Measurements from ENCODE around the gene C4orf50.

DNA sequence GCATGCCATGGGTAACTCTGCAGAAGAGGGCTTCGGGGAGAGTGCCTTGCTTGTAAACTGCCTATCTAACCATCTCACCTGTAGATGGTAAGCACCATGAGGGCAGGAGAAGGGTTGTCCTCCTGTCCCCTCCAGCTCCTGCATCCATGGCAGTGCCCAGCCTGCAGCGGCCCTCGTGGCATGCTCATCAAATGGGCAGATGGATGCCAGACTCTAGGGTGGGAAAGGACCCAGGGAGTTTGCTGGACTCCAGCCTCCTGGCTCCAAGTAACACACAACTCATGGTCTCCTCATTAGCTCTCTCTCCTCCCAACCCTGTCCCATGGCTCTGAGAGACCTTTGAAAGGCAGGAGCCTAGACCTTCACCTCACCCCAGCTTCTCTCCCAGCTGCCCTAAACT lies 95.7 kb downstream of the C4orf50 start:
- TF ChIP-seq, protein P1, sequence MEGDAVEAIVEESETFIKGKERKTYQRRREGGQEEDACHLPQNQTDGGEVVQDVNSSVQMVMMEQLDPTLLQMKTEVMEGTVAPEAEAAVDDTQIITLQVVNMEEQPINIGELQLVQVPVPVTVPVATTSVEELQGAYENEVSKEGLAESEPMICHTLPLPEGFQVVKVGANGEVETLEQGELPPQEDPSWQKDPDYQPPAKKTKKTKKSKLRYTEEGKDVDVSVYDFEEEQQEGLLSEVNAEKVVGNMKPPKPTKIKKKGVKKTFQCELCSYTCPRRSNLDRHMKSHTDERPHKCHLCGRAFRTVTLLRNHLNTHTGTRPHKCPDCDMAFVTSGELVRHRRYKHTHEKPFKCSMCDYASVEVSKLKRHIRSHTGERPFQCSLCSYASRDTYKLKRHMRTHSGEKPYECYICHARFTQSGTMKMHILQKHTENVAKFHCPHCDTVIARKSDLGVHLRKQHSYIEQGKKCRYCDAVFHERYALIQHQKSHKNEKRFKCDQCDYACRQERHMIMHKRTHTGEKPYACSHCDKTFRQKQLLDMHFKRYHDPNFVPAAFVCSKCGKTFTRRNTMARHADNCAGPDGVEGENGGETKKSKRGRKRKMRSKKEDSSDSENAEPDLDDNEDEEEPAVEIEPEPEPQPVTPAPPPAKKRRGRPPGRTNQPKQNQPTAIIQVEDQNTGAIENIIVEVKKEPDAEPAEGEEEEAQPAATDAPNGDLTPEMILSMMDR (IDR thresholded peaks at IDR 0.05; ENCODE audit: control extremely low read depth in 1 of 3, insufficient read depth in 1 of 3, low read depth in 1 of 3, low read length in 3 of 3): no peak
- TF ChIP-seq FOSL1 (IDR thresholded peaks at IDR 0.05; ENCODE audit: insufficient read depth, low read depth, low read length): no peak
- no peak for TF ChIP-seq KDM1A (IDR thresholded peaks at IDR 0.05; ENCODE audit: borderline replicate concordance, low read length)
- TF ChIP-seq NRF1 (IDR thresholded peaks at IDR 0.05; ENCODE audit: low read depth, low read length): no peak
- no peak for TF ChIP-seq SP2 (IDR thresholded peaks at IDR 0.05; ENCODE audit: low read length)
- TF ChIP-seq EGR1 (IDR thresholded peaks at IDR 0.05; ENCODE audit: borderline replicate concordance, low read depth, low read length): no peak
- TF ChIP-seq YY1 (IDR thresholded peaks at IDR 0.05; ENCODE audit: low read depth, low read length): no peak
- no peak for TF ChIP-seq CREB1 (IDR thresholded peaks at IDR 0.05)
- TF ChIP-seq JUN (IDR thresholded peaks at IDR 0.05; ENCODE audit: low read depth, low read length): no peak
- TF ChIP-seq, protein P2, sequence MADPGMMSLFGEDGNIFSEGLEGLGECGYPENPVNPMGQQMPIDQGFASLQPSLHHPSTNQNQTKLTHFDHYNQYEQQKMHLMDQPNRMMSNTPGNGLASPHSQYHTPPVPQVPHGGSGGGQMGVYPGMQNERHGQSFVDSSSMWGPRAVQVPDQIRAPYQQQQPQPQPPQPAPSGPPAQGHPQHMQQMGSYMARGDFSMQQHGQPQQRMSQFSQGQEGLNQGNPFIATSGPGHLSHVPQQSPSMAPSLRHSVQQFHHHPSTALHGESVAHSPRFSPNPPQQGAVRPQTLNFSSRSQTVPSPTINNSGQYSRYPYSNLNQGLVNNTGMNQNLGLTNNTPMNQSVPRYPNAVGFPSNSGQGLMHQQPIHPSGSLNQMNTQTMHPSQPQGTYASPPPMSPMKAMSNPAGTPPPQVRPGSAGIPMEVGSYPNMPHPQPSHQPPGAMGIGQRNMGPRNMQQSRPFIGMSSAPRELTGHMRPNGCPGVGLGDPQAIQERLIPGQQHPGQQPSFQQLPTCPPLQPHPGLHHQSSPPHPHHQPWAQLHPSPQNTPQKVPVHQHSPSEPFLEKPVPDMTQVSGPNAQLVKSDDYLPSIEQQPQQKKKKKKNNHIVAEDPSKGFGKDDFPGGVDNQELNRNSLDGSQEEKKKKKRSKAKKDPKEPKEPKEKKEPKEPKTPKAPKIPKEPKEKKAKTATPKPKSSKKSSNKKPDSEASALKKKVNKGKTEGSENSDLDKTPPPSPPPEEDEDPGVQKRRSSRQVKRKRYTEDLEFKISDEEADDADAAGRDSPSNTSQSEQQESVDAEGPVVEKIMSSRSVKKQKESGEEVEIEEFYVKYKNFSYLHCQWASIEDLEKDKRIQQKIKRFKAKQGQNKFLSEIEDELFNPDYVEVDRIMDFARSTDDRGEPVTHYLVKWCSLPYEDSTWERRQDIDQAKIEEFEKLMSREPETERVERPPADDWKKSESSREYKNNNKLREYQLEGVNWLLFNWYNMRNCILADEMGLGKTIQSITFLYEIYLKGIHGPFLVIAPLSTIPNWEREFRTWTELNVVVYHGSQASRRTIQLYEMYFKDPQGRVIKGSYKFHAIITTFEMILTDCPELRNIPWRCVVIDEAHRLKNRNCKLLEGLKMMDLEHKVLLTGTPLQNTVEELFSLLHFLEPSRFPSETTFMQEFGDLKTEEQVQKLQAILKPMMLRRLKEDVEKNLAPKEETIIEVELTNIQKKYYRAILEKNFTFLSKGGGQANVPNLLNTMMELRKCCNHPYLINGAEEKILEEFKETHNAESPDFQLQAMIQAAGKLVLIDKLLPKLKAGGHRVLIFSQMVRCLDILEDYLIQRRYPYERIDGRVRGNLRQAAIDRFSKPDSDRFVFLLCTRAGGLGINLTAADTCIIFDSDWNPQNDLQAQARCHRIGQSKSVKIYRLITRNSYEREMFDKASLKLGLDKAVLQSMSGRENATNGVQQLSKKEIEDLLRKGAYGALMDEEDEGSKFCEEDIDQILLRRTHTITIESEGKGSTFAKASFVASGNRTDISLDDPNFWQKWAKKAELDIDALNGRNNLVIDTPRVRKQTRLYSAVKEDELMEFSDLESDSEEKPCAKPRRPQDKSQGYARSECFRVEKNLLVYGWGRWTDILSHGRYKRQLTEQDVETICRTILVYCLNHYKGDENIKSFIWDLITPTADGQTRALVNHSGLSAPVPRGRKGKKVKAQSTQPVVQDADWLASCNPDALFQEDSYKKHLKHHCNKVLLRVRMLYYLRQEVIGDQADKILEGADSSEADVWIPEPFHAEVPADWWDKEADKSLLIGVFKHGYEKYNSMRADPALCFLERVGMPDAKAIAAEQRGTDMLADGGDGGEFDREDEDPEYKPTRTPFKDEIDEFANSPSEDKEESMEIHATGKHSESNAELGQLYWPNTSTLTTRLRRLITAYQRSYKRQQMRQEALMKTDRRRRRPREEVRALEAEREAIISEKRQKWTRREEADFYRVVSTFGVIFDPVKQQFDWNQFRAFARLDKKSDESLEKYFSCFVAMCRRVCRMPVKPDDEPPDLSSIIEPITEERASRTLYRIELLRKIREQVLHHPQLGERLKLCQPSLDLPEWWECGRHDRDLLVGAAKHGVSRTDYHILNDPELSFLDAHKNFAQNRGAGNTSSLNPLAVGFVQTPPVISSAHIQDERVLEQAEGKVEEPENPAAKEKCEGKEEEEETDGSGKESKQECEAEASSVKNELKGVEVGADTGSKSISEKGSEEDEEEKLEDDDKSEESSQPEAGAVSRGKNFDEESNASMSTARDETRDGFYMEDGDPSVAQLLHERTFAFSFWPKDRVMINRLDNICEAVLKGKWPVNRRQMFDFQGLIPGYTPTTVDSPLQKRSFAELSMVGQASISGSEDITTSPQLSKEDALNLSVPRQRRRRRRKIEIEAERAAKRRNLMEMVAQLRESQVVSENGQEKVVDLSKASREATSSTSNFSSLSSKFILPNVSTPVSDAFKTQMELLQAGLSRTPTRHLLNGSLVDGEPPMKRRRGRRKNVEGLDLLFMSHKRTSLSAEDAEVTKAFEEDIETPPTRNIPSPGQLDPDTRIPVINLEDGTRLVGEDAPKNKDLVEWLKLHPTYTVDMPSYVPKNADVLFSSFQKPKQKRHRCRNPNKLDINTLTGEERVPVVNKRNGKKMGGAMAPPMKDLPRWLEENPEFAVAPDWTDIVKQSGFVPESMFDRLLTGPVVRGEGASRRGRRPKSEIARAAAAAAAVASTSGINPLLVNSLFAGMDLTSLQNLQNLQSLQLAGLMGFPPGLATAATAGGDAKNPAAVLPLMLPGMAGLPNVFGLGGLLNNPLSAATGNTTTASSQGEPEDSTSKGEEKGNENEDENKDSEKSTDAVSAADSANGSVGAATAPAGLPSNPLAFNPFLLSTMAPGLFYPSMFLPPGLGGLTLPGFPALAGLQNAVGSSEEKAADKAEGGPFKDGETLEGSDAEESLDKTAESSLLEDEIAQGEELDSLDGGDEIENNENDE (IDR thresholded peaks at IDR 0.05; ENCODE audit: insufficient replicate concordance, low read length): no peak
- TF ChIP-seq POLR2A (IDR thresholded peaks at IDR 0.05; ENCODE audit: control extremely low read depth in 1 of 2, low read depth in 2 of 2, low read length in 2 of 2): no peak
- TF ChIP-seq, protein P3, sequence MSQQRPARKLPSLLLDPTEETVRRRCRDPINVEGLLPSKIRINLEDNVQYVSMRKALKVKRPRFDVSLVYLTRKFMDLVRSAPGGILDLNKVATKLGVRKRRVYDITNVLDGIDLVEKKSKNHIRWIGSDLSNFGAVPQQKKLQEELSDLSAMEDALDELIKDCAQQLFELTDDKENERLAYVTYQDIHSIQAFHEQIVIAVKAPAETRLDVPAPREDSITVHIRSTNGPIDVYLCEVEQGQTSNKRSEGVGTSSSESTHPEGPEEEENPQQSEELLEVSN (IDR thresholded peaks at IDR 0.05): no peak
- TF ChIP-seq POLR2AphosphoS5 (IDR thresholded peaks at IDR 0.05; ENCODE audit: low read depth, low read length): no peak

All from H1 (cell line).